Natural killer cell treated with Interleukin-12 subunit alpha and Interleukin-12 subunit beta and Interleukin-15 and Interleukin-18, amount 100 ng/mL, for 72 hours (primary cell): ENCODE results near the gene WWC2. TPM values are rescaled to one million over a fixed set of nuclear protein-coding genes. Genes with fewer than 3 reads are reported as not detected.
"Not testable (repeated sequence)": the region's sequence is repeated elsewhere in the genome, so short reads cannot be mapped to it uniquely, and the experiment has no call there.

Source experiments
- ATAC-seq, 2 donors: fragments of 150-1000 bp; cut with Tn5 transposase in 1 of 2; sonication (Bioruptor Pico), chemical (Tn5 transposase) in 1 of 2; 2 replicates each; pipeline ENCODE4 v1.10.0; 2021
- DNase-seq: peaks from one replicate; pipeline ENCODE4 v3.0.0; 2022; ENCODE audit warnings: low spot score
- H3K27ac Mint-ChIP-seq, 2 donors: 1 replicate in 1 of 2; 2 replicates in 1 of 2; pipeline ENCODE4 v1.8.0; 2022; ENCODE audit warnings: mixed read lengths in 2 of 2, mild to moderate bottlenecking in 1 of 2, moderate library complexity in 1 of 2
- H3K27me3 Mint-ChIP-seq, 2 donors: 1 replicate in 1 of 2; 2 replicates in 1 of 2; pipeline ENCODE4 v1.8.0; 2022; ENCODE audit warnings: mixed read lengths in 2 of 2
- H3K36me3 Mint-ChIP-seq: one replicate; pipeline ENCODE4 v1.8.0; 2022; ENCODE audit warnings: mixed read lengths
- H3K4me1 Mint-ChIP-seq, 2 donors: 1 replicate in 1 of 2; 2 replicates in 1 of 2; pipeline ENCODE4 v1.8.0; 2022; ENCODE audit warnings: low read depth in 2 of 2, mixed read lengths in 2 of 2, mild to moderate bottlenecking in 1 of 2
- H3K4me3 Mint-ChIP-seq: one replicate; pipeline ENCODE4 v1.8.0; 2022; ENCODE audit warnings: mixed read lengths
- H3K9me3 Mint-ChIP-seq: 2 replicates; pipeline ENCODE4 v1.8.0; 2022; ENCODE audit warnings: mixed read lengths
- total RNA-seq, 2 donors: library from RNA; stranded (reverse); gene quantifications; one replicate each; pipeline ENCODE4 v1.2.3, GENCODE V29; 2022

The WWC2 gene
- total RNA-seq, 2 donors from 2014 or later = 5.1 to 10.0 TPM

DNA sequence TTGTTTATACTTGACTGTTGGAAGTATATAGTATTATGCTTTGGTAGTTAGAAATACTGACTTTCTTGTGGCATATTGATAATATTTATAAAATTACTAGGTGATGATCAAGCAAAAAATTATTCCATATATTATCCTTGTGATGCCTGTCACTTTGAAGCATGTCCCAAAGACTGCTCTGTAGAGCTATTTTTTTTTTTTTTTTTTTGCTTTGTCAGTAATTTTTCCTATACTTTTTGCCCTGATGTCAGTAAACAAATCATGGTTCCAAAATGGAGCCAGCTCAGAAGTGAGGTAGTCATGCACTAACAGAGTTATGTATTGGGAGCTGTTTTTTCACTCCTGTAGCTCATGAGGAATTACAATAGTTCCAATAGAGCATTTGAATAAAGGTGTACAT is 11.2 kb downstream of the WWC2 start:
- Mint-ChIP-seq H3K4me1 (peaks cover 4% of the 10 kb centered on the region in 2 donors), H3K27me3 (peaks cover 3 to 16% of the 10 kb centered on the region in 2 donors), H3K27ac (no peak overlapping the region), H3K4me3 (no peak overlapping the region), H3K9me3 (no peaks in the 10 kb centered on the region), H3K36me3 (no peaks in the 10 kb centered on the region)
- ATAC-seq (no peak), DNase-seq (no peak)

- Mint-ChIP-seq H3K4me1 (peaks cover 4% of the 10 kb centered on the region in 2 donors), H3K36me3 (no peaks in the 10 kb centered on the region), H3K27me3 (peaks cover 3 to 13% of the 10 kb centered on the region in 2 donors), H3K27ac (no peak overlapping the region), H3K9me3 (no peaks in the 10 kb centered on the region), H3K4me3 (no peak overlapping the region)
- DNase-seq = no peak
- ATAC-seq = no peak
Measured at GRCh38 chr4:183111452-183111885, 12.4 kb downstream of the WWC2 start.

DNA sequence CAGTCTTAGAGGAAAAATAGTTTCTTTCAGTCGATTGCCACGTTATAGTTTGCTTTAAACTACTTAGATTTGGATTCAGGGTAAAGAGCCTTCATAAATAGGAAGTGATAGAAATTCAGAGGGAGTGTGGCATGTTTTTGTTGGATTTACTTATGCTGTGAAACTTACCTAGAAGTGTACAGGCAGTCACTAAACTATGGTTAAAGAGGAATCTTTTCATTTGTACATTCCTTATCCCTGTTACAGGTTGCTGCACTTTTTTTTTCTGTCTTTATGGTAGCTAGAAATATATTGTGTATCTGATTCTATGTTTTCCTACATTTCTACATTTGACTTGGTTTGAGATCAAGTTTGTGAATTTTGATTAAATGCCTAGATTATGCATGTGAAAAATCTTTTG is 19.1 kb downstream of the WWC2 start:
- no peaks in the 10 kb centered on the region for H3K4me1 Mint-ChIP-seq
- no peak overlapping the region for H3K27ac Mint-ChIP-seq
- no peak for DNase-seq
- H3K36me3 Mint-ChIP-seq = no peaks in the 10 kb centered on the region
- H3K27me3 Mint-ChIP-seq = peaks cover 2 to 11% of the 10 kb centered on the region in 2 donors
- no peak for ATAC-seq
- H3K9me3 Mint-ChIP-seq = no peaks in the 10 kb centered on the region
- H3K4me3 Mint-ChIP-seq = no peak overlapping the region

DNA sequence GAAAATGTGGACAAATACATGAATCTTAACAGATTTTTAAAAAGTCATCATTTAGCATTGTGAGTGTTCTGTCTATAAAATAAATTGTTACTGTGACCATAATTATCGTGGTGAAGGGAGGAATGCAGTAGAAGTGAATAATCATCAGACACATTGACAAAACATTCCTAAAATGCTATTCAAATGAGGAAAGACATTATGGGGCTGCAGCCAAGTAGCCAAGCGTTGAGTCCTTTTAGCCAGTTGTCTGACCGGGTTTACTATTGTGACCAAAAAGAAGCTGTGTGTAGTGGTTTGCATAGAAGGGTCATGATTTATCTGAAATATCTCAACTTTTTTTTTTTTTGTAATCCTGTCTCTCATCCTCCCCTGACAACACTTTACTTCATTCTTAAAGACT is 19.5 kb downstream of the WWC2 start:
- no peak for DNase-seq

GRCh38 chr4:183121660-183122059 is 22.6 kb downstream of the WWC2 start:
- not testable (repeated sequence) for H3K4me1 Mint-ChIP-seq, H3K4me3 Mint-ChIP-seq, ATAC-seq, H3K36me3 Mint-ChIP-seq, H3K9me3 Mint-ChIP-seq, DNase-seq, H3K27ac Mint-ChIP-seq
- peaks cover 2 to 11% of the 10 kb centered on the region in 2 donors for H3K27me3 Mint-ChIP-seq

More for the DNA sequence above, 19.5 kb downstream of the WWC2 start:
- no peak overlapping the region for H3K27ac Mint-ChIP-seq
- ATAC-seq = no peak
- peaks cover 2 to 11% of the 10 kb centered on the region in 2 donors for H3K27me3 Mint-ChIP-seq
- no peaks in the 10 kb centered on the region for H3K36me3 Mint-ChIP-seq
- no peaks in the 10 kb centered on the region for H3K4me1 Mint-ChIP-seq
- no peak overlapping the region for H3K4me3 Mint-ChIP-seq
- no peaks in the 10 kb centered on the region for H3K9me3 Mint-ChIP-seq

GRCh38 chr4:183124228-183124627 is 25.2 kb downstream of the WWC2 start:
- Mint-ChIP-seq H3K4me1 (no peaks in the 10 kb centered on the region), H3K27ac (no peak overlapping the region), H3K4me3 (no peak overlapping the region), H3K9me3 (no peaks in the 10 kb centered on the region), H3K36me3 (no peaks in the 10 kb centered on the region), H3K27me3 (peaks cover 2 to 8% of the 10 kb centered on the region in 2 donors)
- no peak for DNase-seq
- ATAC-seq = no peak

GRCh38 chr4:183124865-183125264 is 25.8 kb downstream of the WWC2 start:
- Mint-ChIP-seq H3K9me3 (no peaks in the 10 kb centered on the region), H3K27ac (no peak overlapping the region), H3K4me1 (no peaks in the 10 kb centered on the region), H3K27me3 (peaks cover 2 to 9% of the 10 kb centered on the region in 2 donors), H3K4me3 (no peak overlapping the region), H3K36me3 (no peaks in the 10 kb centered on the region)
- ATAC-seq (no peak), DNase-seq (no peak)

DNA sequence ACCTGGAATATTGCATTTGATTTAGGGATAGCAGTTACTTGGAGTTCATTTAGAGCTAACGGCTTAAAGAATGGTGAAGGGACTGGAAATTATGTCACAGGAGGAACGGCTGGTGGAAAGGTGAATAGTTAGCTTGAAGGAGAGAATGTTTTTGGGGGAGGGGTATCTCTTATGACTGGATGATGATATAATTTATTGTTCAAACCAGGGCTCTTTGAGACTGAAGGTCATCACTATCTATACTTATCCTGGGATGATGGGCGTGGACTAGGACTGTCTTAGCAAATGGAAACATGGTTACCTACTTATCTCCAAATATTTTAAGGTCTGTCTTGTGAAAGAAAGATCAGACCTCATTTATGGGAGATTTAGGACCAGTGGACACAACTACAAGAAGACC is 30.1 kb downstream of the WWC2 start:
- Mint-ChIP-seq H3K36me3 (no peaks in the 10 kb centered on the region), H3K27me3 (peaks cover 8 to 20% of the 10 kb centered on the region in 2 donors), H3K9me3 (no peaks in the 10 kb centered on the region), H3K4me1 (peaks cover 0 to 3% of the 10 kb centered on the region in 2 donors), H3K4me3 (no peak overlapping the region), H3K27ac (no peak overlapping the region)
- DNase-seq = no peak
- ATAC-seq = no peak

- peaks cover 8 to 20% of the 10 kb centered on the region in 2 donors for H3K27me3 Mint-ChIP-seq
- DNase-seq = no peak
- H3K4me3 Mint-ChIP-seq = no peak overlapping the region
- no peak overlapping the region for H3K27ac Mint-ChIP-seq
- no peak for ATAC-seq
- peaks cover 0 to 3% of the 10 kb centered on the region in 2 donors for H3K4me1 Mint-ChIP-seq
- no peaks in the 10 kb centered on the region for H3K9me3 Mint-ChIP-seq
- no peaks in the 10 kb centered on the region for H3K36me3 Mint-ChIP-seq
Measured at GRCh38 chr4:183129675-183130074, 30.6 kb downstream of the WWC2 start.

- Mint-ChIP-seq H3K4me3 (no peak overlapping the region), H3K27me3 (peaks cover 11 to 21% of the 10 kb centered on the region in 2 donors), H3K27ac (no peak overlapping the region), H3K9me3 (no peaks in the 10 kb centered on the region), H3K4me1 (peaks cover 0 to 3% of the 10 kb centered on the region in 2 donors), H3K36me3 (no peaks in the 10 kb centered on the region)
- no peak for DNase-seq
- ATAC-seq = no peak
Measured at GRCh38 chr4:183130328-183131155, 31.5 kb downstream of the WWC2 start.

DNA sequence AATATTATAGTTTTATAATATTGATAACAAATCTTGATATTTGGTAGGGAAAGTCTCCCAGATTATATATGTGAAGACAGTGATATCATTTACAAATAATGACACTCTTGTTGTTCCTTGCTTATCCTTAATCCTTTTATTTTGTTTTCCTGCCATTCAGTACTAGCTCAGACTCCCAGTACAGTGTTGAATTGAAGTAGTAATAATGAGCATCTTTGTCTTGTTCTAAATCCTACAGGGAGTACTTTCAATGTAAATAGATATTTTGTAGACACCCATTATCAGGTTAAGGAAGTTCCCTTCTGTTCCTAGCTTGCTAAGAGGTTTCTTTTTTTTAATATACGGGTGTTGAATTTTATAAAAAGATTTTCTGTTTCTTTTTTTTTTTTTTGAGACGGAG is 33.0 kb downstream of the WWC2 start:
- Mint-ChIP-seq H3K9me3 (no peaks in the 10 kb centered on the region), H3K27ac (no peak overlapping the region), H3K27me3 (peaks cover 13 to 28% of the 10 kb centered on the region in 2 donors), H3K36me3 (no peaks in the 10 kb centered on the region), H3K4me3 (no peak overlapping the region), H3K4me1 (peaks cover 0 to 3% of the 10 kb centered on the region in 2 donors)
- no peak for ATAC-seq
- DNase-seq = no peak

GRCh38 chr4:183132865-183133264 is 33.8 kb downstream of the WWC2 start:
- ATAC-seq (no peak), DNase-seq (no peak)
- peaks cover 0 to 3% of the 10 kb centered on the region in 2 donors for H3K4me1 Mint-ChIP-seq

DNA sequence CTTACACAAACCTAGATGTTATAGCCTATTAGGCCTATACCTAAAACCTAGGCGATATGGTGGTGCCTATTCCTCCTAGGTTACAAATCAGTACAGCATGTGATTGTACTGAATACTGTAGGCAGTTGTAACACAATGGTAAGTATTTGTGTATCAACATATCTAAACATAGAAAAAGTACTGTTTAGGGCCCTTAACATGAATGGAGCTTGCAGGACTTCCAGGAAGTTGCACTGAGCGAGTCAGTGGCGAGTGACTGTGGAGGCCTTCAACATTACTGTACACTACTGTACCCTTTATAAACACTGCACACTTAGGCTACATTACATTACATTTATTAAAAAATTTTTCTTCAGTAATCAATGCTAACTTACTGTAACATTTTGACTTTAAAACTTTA is 37.8 kb downstream of the WWC2 start:
- Mint-ChIP-seq H3K27me3 (peaks cover 8 to 12% of the 10 kb centered on the region in 2 donors), H3K4me1 (peaks cover 3 to 7% of the 10 kb centered on the region in 2 donors), H3K9me3 (no peaks in the 10 kb centered on the region), H3K27ac (no peak overlapping the region), H3K4me3 (no peak overlapping the region), H3K36me3 (no peaks in the 10 kb centered on the region)
- DNase-seq = no peak
- no peak for ATAC-seq

More at GRCh38 chr4:183132865-183133264, 33.8 kb downstream of the WWC2 start:
- peaks cover 13 to 28% of the 10 kb centered on the region in 2 donors for H3K27me3 Mint-ChIP-seq
- H3K9me3 Mint-ChIP-seq = no peaks in the 10 kb centered on the region
- H3K36me3 Mint-ChIP-seq = no peaks in the 10 kb centered on the region
- no peak overlapping the region for H3K27ac Mint-ChIP-seq
- H3K4me3 Mint-ChIP-seq = no peak overlapping the region

- Mint-ChIP-seq H3K4me3 (no peak overlapping the region), H3K9me3 (no peaks in the 10 kb centered on the region), H3K36me3 (no peaks in the 10 kb centered on the region), H3K4me1 (peaks cover 12 to 15% of the 10 kb centered on the region in 2 donors), H3K27ac (no peak overlapping the region), H3K27me3 (peaks cover 5 to 7% of the 10 kb centered on the region in 2 donors)
- no peak for DNase-seq
- no peak for ATAC-seq
Measured at GRCh38 chr4:183139058-183139750, 40.1 kb downstream of the WWC2 start.
